ENCODE measurements around the gene TPCN1. TPM values are rescaled to one million over a fixed set of nuclear protein-coding genes. Genes with fewer than 3 reads are reported as not detected.
A peak's percentile ranks its signal among the peaks of the same experiment; 100 is the strongest.

The TPCN1 gene
- total RNA-seq, 1 donor from 2014 or later = 51.9 TPM

GRCh38 chr12:113253532-113254285 lies 32.4 kb downstream of the TPCN1 start:
- no peak for TF ChIP-seq CTCF (IDR thresholded peaks at IDR 0.05)
- Histone ChIP-seq H3K27ac (no peak overlapping the region), H3K4me3 (no peak overlapping the region), H3K27me3 (no peaks in the 10 kb centered on the region), H3K4me1 (no peaks in the 10 kb centered on the region), H3K9me3 (no peaks in the 10 kb centered on the region), H3K36me3 (peaks cover 4% of the 10 kb centered on the region)
- no peak for DNase-seq
- intact Hi-C loops (cut with DNase I) = no loop called here
- no peak for ATAC-seq

GRCh38 chr12:113254298-113254697 lies 33.0 kb downstream of the TPCN1 start:
- DNase-seq (no peak), ATAC-seq (no peak)
- Histone ChIP-seq H3K36me3 (peaks cover 4% of the 10 kb centered on the region), H3K4me1 (peaks cover 4% of the 10 kb centered on the region), H3K4me3 (no peak overlapping the region), H3K27ac (no peak overlapping the region), H3K27me3 (no peaks in the 10 kb centered on the region), H3K9me3 (no peaks in the 10 kb centered on the region)
- intact Hi-C loops (cut with DNase I) = no loop called here
- TF ChIP-seq CTCF (IDR thresholded peaks at IDR 0.05) = no peak

- no peak for DNase-seq
- Histone ChIP-seq H3K27me3 (no peaks in the 10 kb centered on the region), H3K4me1 (peaks cover 37% of the 10 kb centered on the region), H3K9me3 (no peaks in the 10 kb centered on the region), H3K36me3 (no peaks in the 10 kb centered on the region), H3K4me3 (no peak overlapping the region), H3K27ac (no peak overlapping the region)
- ATAC-seq = no peak
- intact Hi-C loops (cut with DNase I) = no loop called here
- no peak for TF ChIP-seq CTCF (IDR thresholded peaks at IDR 0.05)
Measured at GRCh38 chr12:113257564-113257963, 36.3 kb downstream of the TPCN1 start.

- Histone ChIP-seq H3K9me3 (no peaks in the 10 kb centered on the region), H3K36me3 (peaks cover 4% of the 10 kb centered on the region), H3K4me1 (peaks cover 38% of the 10 kb centered on the region), H3K4me3 (no peak overlapping the region), H3K27ac (peak overlapping the region; percentile 79), H3K27me3 (no peaks in the 10 kb centered on the region)
- DNase-seq (no peak), ATAC-seq (no peak)
- intact Hi-C loops (cut with DNase I) = no loop called here
- TF ChIP-seq CTCF (IDR thresholded peaks at IDR 0.05) = no peak
Measured at GRCh38 chr12:113260127-113260526, 38.9 kb downstream of the TPCN1 start.

GRCh38 chr12:113260636-113261300 lies 39.5 kb downstream of the TPCN1 start:
- H3K9me3 ChIP-seq = no peaks in the 10 kb centered on the region
- intact Hi-C loops (cut with DNase I) = no loop called here
- H3K27ac ChIP-seq = peak overlapping the region; percentile 79
- peaks cover 38% of the 10 kb centered on the region for H3K4me1 ChIP-seq
- peaks cover 6% of the 10 kb centered on the region for H3K36me3 ChIP-seq
- DNase-seq (no peak), ATAC-seq (no peak)
- no peak overlapping the region for H3K4me3 ChIP-seq
- no peak for TF ChIP-seq CTCF (IDR thresholded peaks at IDR 0.05)
- no peaks in the 10 kb centered on the region for H3K27me3 ChIP-seq

Measured in upper lobe of right lung (tissue), 1 donor.